Activated CD4-positive, CD25-positive, alpha-beta regulatory T cell (primary cell): ENCODE data around the gene NAIF1.
"Not testable (repeated sequence)": the region's sequence is repeated elsewhere in the genome, so short reads cannot be mapped to it uniquely, and the experiment has no call there.

Source experiments
- DNase-seq, 4 experiments: peaks; one replicate each; lab custom pipeline; 2025; lab: John Stamatoyannopoulos, UW

The NAIF1 gene

GRCh38 chr9:128085943-128086342 is 18.8 kb upstream of the NAIF1 start:
- DNase-seq = no peak

- DNase-seq = no peak
Measured at GRCh38 chr9:128084746-128085145, 17.6 kb upstream of the NAIF1 start.

GRCh38 chr9:128082151-128082550 is 15.0 kb upstream of the NAIF1 start:
- no peak for DNase-seq

- DNase-seq = no peak
Measured at GRCh38 chr9:128081056-128081455, 13.9 kb upstream of the NAIF1 start.

GRCh38 chr9:128080206-128080605 is 13.1 kb upstream of the NAIF1 start:
- no peak for DNase-seq

- no peak for DNase-seq
Measured at GRCh38 chr9:128078504-128079434, 11.6 kb upstream of the NAIF1 start.

- no peak for DNase-seq
Measured at GRCh38 chr9:128077847-128078503, 10.9 kb upstream of the NAIF1 start.

- DNase-seq = no peak
Measured at GRCh38 chr9:128073253-128073886, 6.2 kb upstream of the NAIF1 start.

- DNase-seq = peak in 1 of 4 experiments; percentile 17
Measured at GRCh38 chr9:128072144-128073021, 5.3 kb upstream of the NAIF1 start.

- not testable (repeated sequence) for DNase-seq
Measured at GRCh38 chr9:128071475-128071874, 4.4 kb upstream of the NAIF1 start.

GRCh38 chr9:128070874-128071273 is 3.8 kb upstream of the NAIF1 start:
- DNase-seq = no peak

GRCh38 chr9:128068386-128069205 is 1.5 kb upstream of the NAIF1 start:
- DNase-seq = peak in 1 of 4 experiments; percentile 44

GRCh38 chr9:128067645-128068385 is 695 bp upstream of the NAIF1 start, which contains the start of gene SLC25A25:
Gene SLC25A25 (plus strand): TSS chr9:128068232. CDS start chr9:128068320, 88 bp downstream.
- DNase-seq = peak; percentile 99 to 100 (median 100)

- DNase-seq = no peak
Measured at GRCh38 chr9:128065907-128066712, 1.0 kb downstream of the NAIF1 start.

GRCh38 chr9:128062846-128063831 is 4.0 kb downstream of the NAIF1 start:
- no peak for DNase-seq

GRCh38 chr9:128062279-128062678 is 4.8 kb downstream of the NAIF1 start:
- DNase-seq = no peak

- DNase-seq = no peak
Measured at GRCh38 chr9:128061275-128061960, 5.7 kb downstream of the NAIF1 start.
